ENCODE measurements around the gene HSPA1A. TPM values are rescaled to one million over a fixed set of nuclear protein-coding genes. Genes with fewer than 3 reads are reported as not detected.

Gene HSPA1A
- polyA plus RNA-seq, 1 experiment = 98.6 TPM

GRCh38 chr6:31858707-31859106 is 43.4 kb downstream of the HSPA1A start:
- no peak for DNase-seq (ENCODE audit: low read depth)
- no peaks in the 10 kb centered on the region for H3K27me3 ChIP-seq (ENCODE audit: control insufficient read depth, insufficient read depth, low read length)
- ChIA-PET CTCF (interaction anchor here (1.9 kb wide), 1 partner anchor 31 kb away, joined by 5 read pairs; no protein-coding TSS in a partner anchor), POLR2A (no interaction called here)
- peaks cover 9% of the 10 kb centered on the region for H3K36me3 ChIP-seq (ENCODE audit: control insufficient read depth, insufficient read depth, low read length)
- H3K4me3 ChIP-seq (ENCODE audit: low read depth, low read length) = no peak overlapping the region
- no peak for TF ChIP-seq CTCF (IDR thresholded peaks at IDR 0.05; ENCODE audit: insufficient read depth, low read depth, low read length)

DNA sequence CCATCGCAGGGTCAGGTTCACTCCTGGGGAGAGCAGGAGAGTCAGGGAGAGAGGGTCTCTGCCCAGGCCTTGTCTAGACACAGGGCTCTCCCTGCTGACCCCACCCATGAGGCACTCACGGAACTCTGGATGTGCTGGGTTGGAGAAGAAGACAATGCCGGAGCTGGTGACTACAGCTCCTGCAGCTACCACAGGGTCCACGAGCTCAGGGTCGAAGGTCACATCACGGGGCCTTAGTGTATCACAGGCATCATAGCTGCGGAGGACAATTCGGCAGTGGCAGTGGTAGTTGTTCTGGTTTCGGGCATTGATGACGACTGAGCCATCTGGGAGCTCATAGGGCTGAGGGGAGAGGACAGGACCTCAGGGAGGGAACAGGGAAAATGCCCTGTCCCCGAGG is 44.6 kb downstream of the HSPA1A start:
- POLR2A ChIA-PET = no interaction called here
- CTCF ChIA-PET = interaction anchor here (1.9 kb wide), 1 partner anchor 29 kb away, joined by 5 read pairs; no protein-coding TSS in a partner anchor
- TF ChIP-seq CTCF (IDR thresholded peaks at IDR 0.05; ENCODE audit: insufficient read depth, low read depth, low read length) = no peak
- H3K4me3 ChIP-seq (ENCODE audit: low read depth, low read length) = no peak overlapping the region
- DNase-seq (ENCODE audit: low read depth) = no peak
- H3K36me3 ChIP-seq (ENCODE audit: control insufficient read depth, insufficient read depth, low read length) = peaks cover 9% of the 10 kb centered on the region
- no peaks in the 10 kb centered on the region for H3K27me3 ChIP-seq (ENCODE audit: control insufficient read depth, insufficient read depth, low read length)

DNA sequence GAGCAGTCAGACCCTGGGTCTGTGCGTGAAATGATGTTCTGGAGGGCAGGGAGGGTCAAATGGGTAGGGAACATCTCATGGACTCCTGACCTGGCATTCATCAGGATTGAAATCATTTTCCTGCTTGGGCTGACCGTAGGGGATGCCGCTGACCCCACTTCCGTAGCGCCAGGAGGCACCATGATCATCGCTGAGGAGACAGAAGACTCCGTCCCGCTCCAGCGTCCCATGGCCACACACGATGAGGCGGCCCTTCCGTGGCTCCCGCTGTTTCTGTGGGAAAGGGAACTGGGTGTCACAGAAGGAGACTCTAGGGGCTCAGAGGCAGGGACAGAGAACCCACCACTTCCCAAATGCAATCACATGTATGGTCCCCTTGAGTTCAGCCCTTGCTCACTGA is 45.0 kb downstream of the HSPA1A start:
- CTCF ChIA-PET = interaction anchor here (1.9 kb wide), 1 partner anchor 29 kb away, joined by 5 read pairs; no protein-coding TSS in a partner anchor
- POLR2A ChIA-PET = no interaction called here

DNA sequence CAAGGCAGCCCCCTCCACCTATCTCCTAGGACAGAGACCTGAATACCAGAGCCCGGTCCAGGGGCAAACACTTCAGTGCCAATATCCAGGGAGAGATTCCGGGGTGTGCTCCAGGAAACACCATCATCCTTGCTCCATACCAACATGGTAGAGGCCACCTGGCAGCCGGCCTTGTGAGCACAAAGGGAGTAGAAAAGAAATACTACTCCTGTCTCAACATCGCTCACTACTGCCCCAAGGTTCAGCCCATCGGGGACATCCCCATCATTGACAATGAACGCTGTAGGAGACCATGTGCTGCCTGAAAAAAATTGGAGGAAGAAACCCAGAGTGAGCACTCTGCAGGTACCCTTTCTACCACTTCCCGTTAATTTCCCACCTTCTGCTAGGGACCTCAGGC is 45.8 kb downstream of the HSPA1A start:
- DNase-seq (ENCODE audit: low read depth) = no peak
- Histone ChIP-seq H3K27me3 (ENCODE audit: control insufficient read depth, insufficient read depth, low read length) (no peaks in the 10 kb centered on the region), H3K36me3 (ENCODE audit: control insufficient read depth, insufficient read depth, low read length) (peaks cover 9% of the 10 kb centered on the region), H3K4me3 (ENCODE audit: low read depth, low read length) (no peak overlapping the region)
- no peak for TF ChIP-seq CTCF (IDR thresholded peaks at IDR 0.05; ENCODE audit: insufficient read depth, low read depth, low read length)
- ChIA-PET CTCF (no interaction called here), POLR2A (no interaction called here)

More for the DNA sequence above, 45.0 kb downstream of the HSPA1A start:
- TF ChIP-seq CTCF (IDR thresholded peaks at IDR 0.05; ENCODE audit: insufficient read depth, low read depth, low read length) = no peak
- peaks cover 9% of the 10 kb centered on the region for H3K36me3 ChIP-seq (ENCODE audit: control insufficient read depth, insufficient read depth, low read length)
- H3K27me3 ChIP-seq (ENCODE audit: control insufficient read depth, insufficient read depth, low read length) = no peaks in the 10 kb centered on the region
- no peak overlapping the region for H3K4me3 ChIP-seq (ENCODE audit: low read depth, low read length)
- no peak for DNase-seq (ENCODE audit: low read depth)

GRCh38 chr6:31861919-31862343 is 46.6 kb downstream of the HSPA1A start:
- POLR2A ChIA-PET = no interaction called here
- peaks cover 9% of the 10 kb centered on the region for H3K36me3 ChIP-seq (ENCODE audit: control insufficient read depth, insufficient read depth, low read length)
- H3K27me3 ChIP-seq (ENCODE audit: control insufficient read depth, insufficient read depth, low read length) = no peaks in the 10 kb centered on the region
- peak overlapping the region; percentile 82 for H3K4me3 ChIP-seq (ENCODE audit: low read depth, low read length)
- TF ChIP-seq CTCF (IDR thresholded peaks at IDR 0.05; ENCODE audit: insufficient read depth, low read depth, low read length) = no peak
- no peak for DNase-seq (ENCODE audit: low read depth)
- CTCF ChIA-PET = no interaction called here
